HUES64 (cell line): Measurements from ENCODE around the gene TVP23C.

ENCODE experiments used
- H3K27ac ChIP-seq: 2 replicates; pipeline ENCODE4 v1.7.0; 2013; ENCODE audit warnings: low read depth, low read length, inconsistent platforms
- H3K27me3 ChIP-seq: 2 replicates; pipeline ENCODE4 v1.6.1; 2013; ENCODE audit warnings: mild to moderate bottlenecking, low read length; ENCODE audit not compliant: insufficient read depth
- H3K36me3 ChIP-seq: 2 replicates; pipeline ENCODE4 v1.6.1; 2013; ENCODE audit warnings: mild to moderate bottlenecking, low read length; ENCODE audit not compliant: insufficient read depth
- H3K4me1 ChIP-seq: 2 replicates; pipeline ENCODE4 v1.6.1; 2013; ENCODE audit warnings: mild to moderate bottlenecking, low read length, moderate library complexity; ENCODE audit not compliant: insufficient read depth
- H3K4me3 ChIP-seq: 2 replicates; pipeline ENCODE4 v1.5.1; 2013; ENCODE audit warnings: mild to moderate bottlenecking, low read length, moderate library complexity
- H3K9ac ChIP-seq: 2 replicates; pipeline ENCODE4 v1.6.1; 2013; ENCODE audit warnings: mild to moderate bottlenecking, low read depth, low read length
- H3K9me3 ChIP-seq: 2 replicates; pipeline ENCODE4 v1.6.1; 2013; ENCODE audit warnings: low read depth, low read length; ENCODE audit not compliant: insufficient read depth
- WGBS: fragments of 150-250, 120-280 bp; methylation state at CpG from one replicate; pipeline ENCODE4 v1.1.7; 2013; ENCODE audit warnings: missing lambda C conversion rate; 5-methylcytosine and 5-hydroxymethylcytosine counted together

Gene TVP23C

DNA sequence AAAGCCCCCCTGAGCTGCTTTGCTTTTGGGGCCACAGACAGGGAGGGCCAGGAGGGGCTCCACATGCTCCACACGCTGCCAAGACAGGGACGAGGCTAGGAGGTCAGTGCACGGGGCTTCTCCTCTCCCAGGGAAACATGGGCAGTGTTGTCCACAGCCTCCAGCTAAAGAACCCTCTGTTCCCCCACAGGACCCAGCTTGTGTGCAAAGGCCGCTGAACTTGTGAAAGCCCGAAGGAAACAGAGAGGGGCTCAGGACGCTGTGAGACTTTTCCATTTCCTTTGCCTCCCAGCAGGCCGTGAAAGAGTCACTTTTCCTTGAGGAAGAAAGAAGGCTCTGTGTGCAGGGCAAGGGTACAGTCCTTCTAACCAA, 105.6 kb downstream of the TVP23C start:
- Histone ChIP-seq H3K9ac (no peak overlapping the region), H3K9me3 (no peaks in the 10 kb centered on the region; the same call in 1 of the 2 replicates), H3K27me3 (no peaks in the 10 kb centered on the region), H3K4me1 (peaks cover 3% of the 10 kb centered on the region; the same call in 1 of the 2 replicates), H3K4me3 (no peak overlapping the region), H3K36me3 (peaks cover 11% of the 10 kb centered on the region; the same call in 1 of the 2 replicates), H3K27ac (no peak overlapping the region)
- WGBS, result 90% methylated on average over 7 of the region's 7 CpGs

DNA sequence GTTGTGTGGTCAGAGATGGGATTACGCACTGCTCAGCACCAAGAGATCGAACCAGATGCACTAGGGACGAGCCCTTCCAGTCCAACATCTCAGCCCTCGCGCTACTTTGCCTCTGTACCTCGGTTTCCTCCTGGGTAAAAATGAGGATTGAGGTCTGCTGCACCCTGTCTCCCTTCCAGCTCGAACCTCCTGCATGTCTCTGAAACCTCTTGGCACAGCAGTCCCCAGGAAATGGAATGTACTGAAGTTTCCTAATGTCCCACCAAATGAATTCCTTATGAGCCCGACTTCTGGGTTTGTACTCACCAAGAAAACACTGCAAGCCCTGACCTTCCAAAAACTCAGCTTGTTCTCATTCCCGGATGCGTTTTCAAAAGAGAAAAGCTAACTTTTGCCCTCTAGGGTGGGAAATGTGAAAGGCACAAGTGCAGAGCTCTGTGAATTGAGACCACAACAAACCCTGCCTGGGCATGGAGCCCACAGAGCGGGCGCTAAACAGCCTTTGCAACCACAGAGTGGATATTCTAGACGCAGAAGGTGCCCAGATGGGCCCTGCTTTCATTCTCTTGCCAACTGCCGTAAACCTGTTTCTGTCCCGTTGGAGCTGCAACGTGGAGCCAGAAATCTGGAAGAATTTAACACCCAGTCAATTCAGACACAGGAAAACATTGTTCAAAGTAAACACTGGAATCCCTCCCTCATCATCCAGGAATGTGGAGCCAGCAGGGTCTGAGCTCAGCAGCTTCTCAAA, 106.1 kb downstream of the TVP23C start:
- Histone ChIP-seq H3K36me3 (peaks cover 16% of the 10 kb centered on the region; the same call in 1 of the 2 replicates), H3K4me1 (peaks cover 3% of the 10 kb centered on the region; the same call in 1 of the 2 replicates), H3K9ac (peak overlapping the region; percentile 14; the same call in 1 of the 2 replicates), H3K4me3 (no peak overlapping the region), H3K9me3 (no peaks in the 10 kb centered on the region), H3K27me3 (no peaks in the 10 kb centered on the region), H3K27ac (no peak overlapping the region)
- 93% methylated on average over 16 of the region's 16 CpGs for WGBS

DNA sequence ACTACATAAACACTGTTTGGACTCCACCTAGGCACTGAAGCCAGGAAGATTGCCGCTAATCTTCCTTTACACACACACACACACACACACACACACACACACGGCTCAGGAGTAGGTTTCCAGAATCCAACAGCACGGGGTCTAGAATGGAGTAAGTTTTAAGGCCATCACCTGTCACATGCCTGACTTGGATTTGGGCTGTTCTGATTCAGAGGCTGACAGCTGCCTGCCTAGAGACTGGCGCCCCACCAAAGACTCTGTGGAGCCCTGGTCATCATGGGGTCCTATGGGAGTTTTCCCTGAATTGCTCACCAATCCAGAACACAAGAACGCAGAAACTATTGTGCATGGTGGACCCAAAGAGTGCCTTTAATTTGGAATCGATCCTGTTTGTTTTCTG, 106.8 kb downstream of the TVP23C start:
- Histone ChIP-seq H3K9ac (no peak overlapping the region), H3K4me3 (no peak overlapping the region), H3K36me3 (peaks cover 19% of the 10 kb centered on the region; the same call in 1 of the 2 replicates), H3K9me3 (no peaks in the 10 kb centered on the region), H3K4me1 (peaks cover 3% of the 10 kb centered on the region; the same call in 1 of the 2 replicates), H3K27ac (no peak overlapping the region), H3K27me3 (no peaks in the 10 kb centered on the region)
- 96% methylated on average over 6 of the region's 6 CpGs for WGBS

DNA sequence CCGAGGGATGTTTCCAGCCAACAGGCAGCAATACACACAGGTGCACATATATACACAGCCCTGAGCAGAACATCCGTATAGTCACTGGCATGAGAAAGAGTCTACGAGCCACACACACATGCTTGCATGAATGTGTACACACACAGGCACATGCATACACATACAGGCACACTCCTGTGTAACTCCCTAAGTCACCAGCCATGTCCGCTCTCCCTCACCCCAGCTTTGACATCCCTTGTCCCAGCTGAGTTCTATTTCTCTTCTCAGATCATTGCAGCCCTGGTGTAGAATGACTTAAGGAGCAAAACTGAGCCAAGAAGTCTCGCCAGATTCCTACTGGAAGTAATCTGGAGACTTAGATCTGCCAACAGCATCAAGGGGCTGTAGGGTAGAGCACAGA, 108.9 kb downstream of the TVP23C start:
- WGBS, result 94% methylated on average over 5 of the region's 5 CpGs
- H3K9ac ChIP-seq, result no peak overlapping the region

DNA sequence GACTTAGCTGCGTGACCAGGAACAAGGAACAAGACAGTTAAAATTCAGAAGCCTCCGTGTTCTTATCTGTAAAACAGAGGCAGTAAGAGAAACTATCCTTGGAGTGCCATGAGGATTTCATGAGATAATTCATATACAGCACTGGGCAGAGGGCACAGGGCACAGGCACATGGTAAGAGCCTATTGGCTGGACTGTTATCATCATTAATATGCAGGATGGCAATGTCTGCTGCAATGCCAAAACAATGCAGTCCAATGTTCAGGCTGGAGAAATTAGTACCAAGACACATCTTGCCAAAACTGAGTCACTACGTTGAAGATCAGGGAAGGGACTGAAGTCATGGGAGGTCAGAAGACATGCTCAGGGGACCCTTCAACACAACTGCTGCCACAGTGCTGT, 109.5 kb downstream of the TVP23C start:
- H3K9ac ChIP-seq, result no peak overlapping the region
- H3K4me1 ChIP-seq, result peaks cover 3% of the 10 kb centered on the region; the same call in 1 of the 2 replicates
- H3K36me3 ChIP-seq, result peaks cover 19% of the 10 kb centered on the region; the same call in 1 of the 2 replicates
- 97% methylated on average over 3 of the region's 3 CpGs for WGBS
- no peaks in the 10 kb centered on the region for H3K9me3 ChIP-seq
- H3K27me3 ChIP-seq, result no peaks in the 10 kb centered on the region
- no peak overlapping the region for H3K27ac ChIP-seq
- no peak overlapping the region for H3K4me3 ChIP-seq

More for the DNA sequence above, 108.9 kb downstream of the TVP23C start:
- Histone ChIP-seq H3K4me3 (no peak overlapping the region), H3K36me3 (peaks cover 19% of the 10 kb centered on the region; the same call in 1 of the 2 replicates), H3K27me3 (no peaks in the 10 kb centered on the region), H3K9me3 (no peaks in the 10 kb centered on the region), H3K27ac (no peak overlapping the region), H3K4me1 (peaks cover 3% of the 10 kb centered on the region; the same call in 1 of the 2 replicates)

DNA sequence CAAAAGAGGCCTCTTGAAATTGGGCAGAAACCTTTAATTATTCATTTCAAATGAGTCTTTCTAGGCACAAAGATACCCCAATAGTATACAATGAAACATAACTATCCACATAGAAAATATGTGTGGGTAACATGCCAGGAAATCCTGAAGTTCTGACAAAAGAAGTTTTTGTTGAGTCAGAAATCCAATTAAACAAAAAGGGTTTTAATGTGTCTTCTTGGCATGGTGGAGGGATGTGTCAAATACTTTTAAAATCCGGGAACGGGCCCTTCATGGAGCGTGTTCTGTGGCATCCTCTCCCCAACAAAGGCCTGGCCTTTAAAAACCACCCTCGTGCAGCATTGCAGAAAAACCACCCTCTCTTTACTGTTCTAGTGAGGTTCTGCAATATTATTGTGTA, 110.0 kb downstream of the TVP23C start:
- H3K27me3 ChIP-seq, result no peaks in the 10 kb centered on the region
- H3K9me3 ChIP-seq, result no peaks in the 10 kb centered on the region
- WGBS, result 93% methylated on average over 4 of the region's 4 CpGs
- H3K27ac ChIP-seq, result no peak overlapping the region
- peaks cover 19% of the 10 kb centered on the region; the same call in 1 of the 2 replicates for H3K36me3 ChIP-seq
- peaks cover 3% of the 10 kb centered on the region; the same call in 1 of the 2 replicates for H3K4me1 ChIP-seq
- no peak overlapping the region for H3K4me3 ChIP-seq
- no peak overlapping the region for H3K9ac ChIP-seq

DNA sequence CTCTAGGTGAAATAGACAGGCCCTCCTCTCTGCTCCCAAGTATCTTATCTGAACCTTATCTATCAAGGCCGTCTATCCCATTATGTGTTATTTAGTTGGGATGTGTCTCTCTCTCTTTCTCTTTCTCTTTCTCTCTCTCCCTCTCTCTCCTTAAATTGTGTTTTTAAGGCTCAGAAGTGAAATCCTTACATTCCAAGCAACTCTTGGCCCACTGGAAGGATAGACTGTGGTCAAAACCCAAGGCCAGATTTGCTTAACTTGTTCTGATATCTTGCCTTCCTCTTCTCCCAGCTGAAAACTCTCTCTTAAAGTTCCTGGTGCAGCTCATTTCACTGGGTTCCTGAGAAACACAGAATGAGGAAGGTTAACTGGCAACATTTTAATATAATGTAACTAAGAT, 110.5 kb downstream of the TVP23C start:
- Histone ChIP-seq H3K9me3 (no peaks in the 10 kb centered on the region), H3K9ac (no peak overlapping the region), H3K27ac (no peak overlapping the region), H3K36me3 (peaks cover 19% of the 10 kb centered on the region; the same call in 1 of the 2 replicates), H3K4me1 (peaks cover 3% of the 10 kb centered on the region; the same call in 1 of the 2 replicates), H3K4me3 (no peak overlapping the region), H3K27me3 (no peaks in the 10 kb centered on the region)
- no CpG with 5 or more reads among the region's 1 CpG for WGBS
